GM11168 (cell line): ENCODE results near the gene MSL1.
"Not testable (repeated sequence)": the region's sequence is repeated elsewhere in the genome, so short reads cannot be mapped to it uniquely, and the experiment has no call there.

Source experiments
- in situ Hi-C: fragments of 300-500 bp; cut with MboI; formaldehyde crosslinking; loops from one replicate; pipeline ENCODE4 v1.12.0; 2022; ENCODE audit warnings: low sequenced_read_pairs; ENCODE audit not compliant: unreplicated experiment

Gene MSL1

DNA sequence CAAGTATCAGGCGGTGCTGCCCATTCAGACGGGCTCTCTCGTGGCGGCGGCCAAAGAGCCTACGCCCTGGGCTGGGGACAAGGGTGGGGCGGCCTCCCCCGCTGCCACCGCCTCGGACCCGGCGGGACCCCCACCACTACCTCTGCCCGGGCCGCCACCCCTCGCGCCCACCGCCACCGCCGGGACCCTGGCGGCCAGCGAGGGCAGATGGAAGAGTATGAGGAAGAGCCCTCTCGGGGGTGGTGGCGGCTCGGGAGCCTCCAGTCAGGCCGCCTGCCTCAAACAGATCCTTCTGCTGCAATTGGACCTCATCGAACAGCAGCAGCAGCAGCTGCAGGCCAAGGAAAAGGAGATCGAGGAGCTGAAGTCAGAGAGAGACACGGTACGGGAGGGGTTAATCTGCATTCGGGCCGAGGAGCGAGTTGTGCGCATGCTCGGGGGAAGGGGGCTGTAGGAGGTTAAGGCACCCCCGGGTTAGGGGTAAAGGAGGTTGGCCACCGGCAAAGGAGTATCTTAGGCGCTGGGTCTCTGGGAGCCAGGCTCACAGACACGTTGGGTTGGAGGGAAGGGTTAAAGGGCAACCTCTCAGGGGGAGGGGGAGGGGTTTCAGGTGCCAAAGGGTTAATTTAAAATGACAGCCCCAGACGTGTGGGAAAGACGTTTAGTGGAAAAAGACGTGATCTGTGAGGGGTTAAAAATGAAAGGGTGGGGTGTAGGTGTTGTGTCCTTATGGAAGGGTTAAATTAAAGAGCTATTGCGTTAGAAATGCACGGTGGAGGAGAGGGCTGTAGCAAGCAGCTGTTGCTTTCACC is 1.4 kb downstream of the MSL1 start:
- in situ Hi-C loops: no loop called here

DNA sequence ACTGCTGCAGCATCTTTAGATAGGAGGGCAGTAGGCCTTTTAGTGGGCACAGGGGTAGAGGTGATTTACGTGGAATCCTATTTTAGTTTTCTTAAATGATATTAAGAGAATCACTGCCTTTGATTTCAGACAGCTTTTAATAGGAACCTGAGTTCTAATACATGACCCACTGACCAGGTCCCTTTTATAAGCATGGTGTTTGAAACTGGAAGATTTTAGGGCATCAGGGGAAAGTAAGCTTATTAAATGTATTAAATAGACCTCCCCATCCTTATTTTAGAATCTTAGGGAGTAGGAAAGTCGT is 2.0 kb downstream of the MSL1 start:
- in situ Hi-C loops: no loop called here

DNA sequence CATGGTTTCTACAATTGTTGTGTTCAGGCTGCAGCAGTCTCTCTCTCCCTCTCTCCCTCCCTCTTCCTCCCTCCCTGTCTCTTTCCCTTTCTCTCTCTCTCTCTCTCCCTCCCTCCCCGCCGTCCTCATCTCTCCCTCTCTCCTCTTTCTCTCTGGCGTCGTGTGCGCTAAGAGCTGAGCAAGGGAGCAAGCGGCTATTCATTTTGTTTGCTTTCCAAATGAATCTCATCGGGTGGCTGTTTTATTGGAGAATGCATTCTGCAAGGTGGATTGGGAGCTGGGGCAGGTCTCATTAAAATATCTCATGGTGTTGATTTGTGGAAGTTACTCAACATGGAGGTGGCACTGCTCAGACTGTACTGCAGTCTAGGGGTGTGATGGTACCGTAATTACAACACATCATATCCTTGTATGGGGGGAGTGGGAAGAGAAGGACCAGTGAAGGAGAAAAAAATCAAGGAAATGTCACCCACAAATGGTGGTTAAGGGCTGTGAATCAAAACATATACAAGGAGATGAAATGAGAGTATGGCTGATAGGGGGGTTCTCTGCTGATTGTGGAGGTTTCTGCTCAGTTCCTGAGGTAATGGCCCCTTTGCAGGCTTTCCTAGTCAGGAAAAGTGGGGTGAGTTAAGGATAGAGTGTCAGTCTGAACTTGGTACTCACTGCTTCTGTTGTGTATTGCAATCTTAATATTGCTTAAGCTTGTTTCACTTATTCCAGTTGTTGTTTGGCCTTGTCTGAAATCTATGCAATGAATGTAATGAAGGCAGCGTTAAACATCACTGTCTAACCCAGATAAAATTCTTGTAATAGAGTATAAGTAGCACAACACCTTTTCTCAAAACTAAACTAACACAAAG is 2.7 kb downstream of the MSL1 start:
- in situ Hi-C loops: no loop called here

DNA sequence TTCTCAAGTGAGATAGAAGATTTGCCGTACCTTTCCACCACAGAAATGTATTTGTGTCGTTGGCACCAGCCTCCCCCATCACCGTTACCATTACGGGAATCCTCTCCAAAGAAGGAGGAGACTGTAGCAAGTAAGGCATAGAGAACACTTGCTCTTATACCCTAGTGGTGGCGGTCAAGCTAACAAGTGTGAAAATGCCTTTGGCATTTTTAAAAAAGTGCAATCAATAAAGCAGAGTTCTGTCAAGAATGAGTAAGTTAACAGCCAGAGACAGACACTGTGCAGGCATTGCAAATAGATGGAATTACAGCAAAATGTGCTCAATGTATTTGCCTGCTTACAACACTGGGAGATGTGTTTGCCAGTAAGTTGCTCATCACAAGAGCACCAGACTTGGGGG is 7.7 kb downstream of the MSL1 start:
- in situ Hi-C loops: no loop called here

DNA sequence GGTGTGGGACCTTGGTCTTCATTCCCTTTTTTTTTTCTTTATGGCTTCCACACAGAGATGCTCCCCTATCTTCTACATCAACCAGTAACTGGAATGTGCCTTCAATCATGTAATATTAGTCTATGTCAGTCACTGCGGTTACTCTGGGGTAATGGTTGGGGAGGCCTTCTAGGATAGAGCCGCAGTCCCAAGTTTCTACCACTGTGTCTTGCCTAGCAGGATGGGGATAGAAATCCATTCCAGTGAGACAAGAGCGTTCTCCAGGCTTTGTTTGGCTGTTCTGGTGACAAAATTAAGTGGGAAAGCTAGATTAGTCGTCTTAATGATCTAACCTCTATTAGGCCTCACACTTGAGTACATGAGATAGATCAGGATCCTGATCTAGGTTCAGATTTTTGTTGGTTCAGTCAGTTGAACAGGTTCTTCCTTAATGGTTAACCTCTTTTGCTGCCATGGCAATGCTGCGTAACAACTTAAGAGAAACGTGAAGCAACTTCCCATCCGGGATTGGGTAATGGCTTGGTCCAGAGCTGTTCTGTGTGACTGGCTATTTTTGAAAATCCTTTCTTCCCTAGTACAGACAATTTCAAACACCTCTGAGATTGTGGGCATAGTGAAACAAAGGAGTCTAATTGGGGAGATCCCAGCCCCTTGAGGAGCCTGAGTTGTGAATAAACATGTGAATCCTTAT is 8.7 kb downstream of the MSL1 start:
- in situ Hi-C loops: no loop called here

DNA sequence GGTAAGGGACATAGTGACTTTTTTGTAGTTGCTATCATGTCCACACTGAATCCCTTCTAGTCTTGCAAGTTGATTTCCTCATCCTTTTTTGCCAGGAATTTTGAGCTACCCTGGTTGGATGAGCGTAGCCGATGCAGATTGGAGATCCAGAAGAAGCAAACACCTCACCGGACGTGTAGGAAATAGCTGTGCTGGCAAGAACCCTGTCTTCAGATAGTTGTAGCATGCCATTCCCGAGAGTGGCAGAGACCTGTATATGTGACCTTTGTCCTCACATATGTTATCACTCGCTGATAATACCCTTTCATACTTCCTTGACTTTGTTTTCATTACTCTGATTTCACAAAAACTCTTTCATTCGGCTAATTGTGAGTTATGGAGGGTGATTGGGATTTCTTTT is 12.4 kb downstream of the MSL1 start:
- in situ Hi-C loops: no loop called here

DNA sequence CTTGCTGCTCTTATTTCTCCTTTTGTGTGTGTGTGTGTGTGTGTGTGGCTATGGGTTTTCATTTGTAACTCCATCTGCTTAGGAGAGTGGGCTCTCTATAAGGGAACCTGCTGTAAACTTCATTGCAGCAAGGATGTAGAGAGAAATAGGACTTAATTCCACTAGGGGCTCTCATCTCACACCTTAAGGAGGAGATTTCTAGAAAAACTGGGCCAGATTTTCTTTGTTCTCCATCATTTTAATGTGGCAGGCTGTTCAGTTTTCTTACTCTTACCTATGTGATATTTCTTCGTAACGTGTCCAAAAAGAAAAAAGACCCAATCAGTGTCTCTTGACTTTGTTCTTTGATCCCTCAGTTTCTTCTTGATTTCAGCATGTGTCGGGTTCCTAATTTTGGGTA is 14.0 kb downstream of the MSL1 start:
- in situ Hi-C loops: no loop called here

DNA sequence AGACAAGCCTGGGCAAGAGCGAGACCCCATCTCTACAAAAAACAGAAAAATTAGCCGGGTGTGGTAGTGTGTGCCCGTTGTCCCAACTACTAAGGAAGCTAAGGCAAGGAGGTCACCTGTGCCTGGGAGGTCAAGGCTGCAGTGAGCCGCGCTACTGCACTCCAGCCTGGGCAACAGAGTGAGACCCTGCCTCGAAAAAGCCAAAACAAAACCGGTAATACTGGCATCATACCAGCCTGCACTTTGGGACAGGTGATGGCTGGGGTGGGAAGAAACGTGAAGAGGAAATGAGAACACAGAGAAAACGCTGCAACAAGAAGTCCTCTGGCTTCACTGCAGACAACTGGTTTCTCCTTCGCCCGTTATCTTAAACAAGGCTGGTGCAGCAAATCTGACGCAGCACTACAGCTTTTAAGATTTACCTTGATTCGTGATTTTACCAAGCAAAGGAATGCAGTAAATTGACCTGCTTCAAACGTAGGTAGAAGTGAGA is 17.8 kb downstream of the MSL1 start:
- in situ Hi-C loops: no loop called here

DNA sequence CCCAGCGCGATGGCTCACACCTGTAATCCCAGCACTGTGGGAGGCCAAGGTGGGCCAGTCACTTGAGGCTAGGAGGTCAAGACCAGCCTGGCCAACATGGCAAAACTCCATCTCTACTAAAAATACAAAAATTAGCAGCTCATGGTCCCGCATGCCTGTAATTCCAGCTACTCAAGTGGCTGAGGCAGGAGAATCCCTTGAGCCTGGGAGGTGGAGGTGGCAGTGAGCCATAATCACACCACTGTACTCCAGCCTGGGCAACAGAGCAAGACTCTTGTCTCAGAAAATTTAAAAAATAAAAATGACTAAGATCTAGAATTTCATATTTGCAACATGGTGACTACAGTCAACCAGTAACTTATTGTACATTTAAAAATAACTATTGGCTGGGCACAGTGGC is 21.4 kb downstream of the MSL1 start:
- in situ Hi-C loops: not testable (repeated sequence)

DNA sequence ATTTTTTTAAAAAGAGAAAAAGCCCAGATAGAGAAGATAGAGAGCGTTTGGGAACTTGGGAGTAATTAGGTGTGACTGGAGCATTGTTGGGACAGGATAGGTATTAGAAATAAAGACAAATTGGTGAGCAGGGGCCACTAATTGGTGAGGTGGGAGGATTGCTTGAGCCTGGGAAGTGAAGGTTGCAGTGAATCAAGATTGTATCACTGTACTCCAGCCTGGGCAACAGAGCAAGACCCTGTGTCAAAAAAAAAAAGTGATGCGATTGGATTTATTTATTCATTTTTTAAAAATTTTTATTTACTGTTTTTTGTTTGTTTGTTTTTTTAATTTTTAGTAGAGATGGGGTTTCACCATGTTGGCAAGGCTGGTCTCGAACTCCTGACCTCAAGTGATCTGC is 23.7 kb downstream of the MSL1 start:
- in situ Hi-C loops: no loop called here

DNA sequence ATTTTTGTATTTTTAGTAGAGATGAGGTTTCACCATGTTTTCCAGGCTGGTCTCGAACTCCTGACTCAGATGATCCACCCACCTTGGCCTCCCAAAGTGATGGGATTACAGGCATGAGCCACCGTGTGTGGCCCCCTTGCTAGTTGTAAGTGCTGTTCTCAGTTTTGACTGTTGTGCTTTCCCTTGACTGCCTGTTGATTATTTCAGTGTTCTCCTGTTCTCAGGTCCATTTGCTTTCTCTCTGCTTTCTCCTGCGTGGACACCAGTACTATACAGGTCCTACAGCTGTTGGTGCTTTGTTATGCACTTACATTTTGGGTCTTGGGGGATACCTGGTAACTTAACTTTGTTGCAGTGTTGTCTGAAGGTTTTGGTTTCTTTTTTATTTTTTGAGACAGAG is 26.8 kb downstream of the MSL1 start:
- in situ Hi-C loops: no loop called here

DNA sequence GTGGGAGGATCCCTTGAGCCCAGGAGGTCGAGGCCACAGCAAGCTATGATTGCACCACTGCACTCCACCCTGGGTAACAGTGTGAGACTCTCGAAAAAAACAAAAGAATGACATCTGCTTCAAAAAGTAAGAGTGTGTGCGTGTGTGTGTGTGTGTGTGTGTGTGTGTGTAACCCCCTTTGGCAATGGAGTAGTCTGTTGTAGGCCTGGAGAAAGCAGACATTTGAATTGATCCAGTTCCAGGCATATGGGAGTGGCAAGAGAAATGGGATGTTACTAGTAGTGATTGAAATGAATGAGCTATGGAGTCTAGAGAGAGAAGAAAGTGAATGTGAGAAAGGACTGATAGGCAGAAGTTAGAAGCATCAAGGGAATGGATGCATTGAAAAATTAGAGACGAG is 28.5 kb downstream of the MSL1 start:
- in situ Hi-C loops: no loop called here

DNA sequence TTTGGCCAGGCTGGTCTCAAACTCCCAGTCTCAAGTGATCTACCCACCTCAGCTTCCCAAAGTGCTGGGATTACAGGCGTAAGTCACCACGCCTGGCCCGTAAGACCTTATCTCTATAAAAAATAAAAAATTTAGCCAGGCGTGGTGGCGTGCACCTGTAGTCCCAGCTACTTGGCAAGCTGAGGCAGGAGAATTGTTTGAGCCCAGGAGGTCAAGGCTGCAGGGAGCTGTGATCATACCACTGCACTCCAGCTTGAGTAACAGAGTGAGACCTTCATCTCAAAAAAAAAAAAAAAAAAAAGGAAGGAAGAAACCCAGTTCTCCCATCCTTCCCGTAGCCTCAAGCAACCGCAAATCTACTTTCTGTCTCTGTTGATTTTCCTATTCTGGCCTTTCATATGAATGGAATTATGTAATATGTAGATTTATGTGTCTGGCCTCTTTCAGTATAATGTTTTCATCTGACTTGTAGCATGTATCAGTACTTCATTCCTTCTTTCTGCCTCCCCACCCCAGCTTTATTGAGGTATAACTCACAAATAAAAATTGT is 29.7 kb downstream of the MSL1 start:
- in situ Hi-C loops: no loop called here

DNA sequence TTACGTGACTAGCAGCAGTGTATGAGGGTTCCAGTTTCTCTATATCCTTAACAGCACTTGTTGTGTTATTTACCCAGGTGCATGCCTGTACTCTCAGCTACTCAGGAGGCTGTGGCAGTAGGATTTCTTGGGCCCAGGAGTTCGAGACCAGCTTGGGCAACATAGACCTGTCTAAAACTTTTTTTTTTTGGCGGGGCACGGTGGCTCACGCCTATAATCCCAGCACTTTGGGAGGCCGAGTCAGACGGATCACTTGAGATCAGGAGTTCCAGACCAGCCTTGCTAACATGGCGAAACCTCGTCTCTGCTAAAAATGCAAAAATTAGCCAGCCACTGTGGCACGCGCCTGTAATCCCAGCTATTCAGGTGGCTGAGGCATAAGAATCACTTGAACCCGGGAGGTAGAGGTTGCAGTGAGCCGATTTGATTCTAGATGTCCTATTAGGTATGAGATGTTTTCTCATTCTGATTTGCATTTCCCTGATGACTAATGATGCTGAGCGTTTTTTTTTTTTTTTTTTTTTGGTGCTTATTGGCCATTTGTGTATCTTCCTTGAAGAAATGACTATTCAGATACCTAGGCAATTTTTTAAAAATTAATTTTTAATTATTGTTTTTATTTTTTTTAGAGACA is 31.9 kb downstream of the MSL1 start:
- in situ Hi-C loops: no loop called here

DNA sequence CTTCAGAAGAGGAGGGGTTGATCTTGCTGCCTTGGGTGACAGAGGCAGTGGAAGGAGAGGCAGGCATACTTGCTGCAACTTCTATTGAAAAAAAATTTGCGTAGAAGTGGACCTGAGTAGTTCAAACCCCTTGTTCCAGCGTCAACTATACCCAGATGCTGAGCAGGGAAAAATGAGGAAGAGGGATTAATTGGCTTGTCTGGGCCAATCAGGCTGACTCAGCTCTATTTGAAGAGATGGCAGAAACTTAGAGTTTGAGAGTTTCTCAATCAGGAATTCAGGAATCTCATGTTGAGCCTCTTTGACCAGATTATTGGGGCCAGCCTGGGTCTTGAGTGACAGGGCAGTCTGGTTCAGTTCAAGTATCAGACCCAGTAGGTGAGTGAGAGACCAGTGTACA is 36.2 kb downstream of the MSL1 start:
- in situ Hi-C loops: no loop called here

DNA sequence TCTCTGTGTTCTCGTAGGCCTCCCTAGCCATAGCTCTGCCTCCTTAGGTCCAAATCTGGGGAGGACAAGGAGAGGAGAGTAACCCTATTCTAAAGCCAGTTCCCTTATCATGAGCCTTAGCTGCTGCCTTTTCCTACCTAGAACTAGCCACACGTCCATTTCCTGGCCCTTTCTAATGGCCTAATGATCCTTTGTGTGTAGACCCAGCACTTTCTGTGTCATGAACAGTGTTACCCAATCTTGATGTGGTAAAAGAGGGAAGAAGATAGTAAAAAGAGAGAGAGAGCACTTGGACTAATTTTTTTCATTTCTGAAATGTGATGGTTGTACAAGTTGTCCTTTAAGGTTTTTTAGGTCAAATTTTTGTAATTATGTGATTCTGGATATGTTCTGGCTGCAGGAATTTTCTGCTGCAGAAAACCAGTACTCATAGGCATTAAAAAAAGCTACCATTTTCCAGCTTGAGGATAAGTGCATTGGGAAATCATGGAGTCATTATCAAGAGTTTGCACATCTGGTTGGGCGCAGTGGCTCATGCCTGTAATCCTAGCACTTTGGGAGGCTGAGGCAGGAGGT is 36.8 kb downstream of the MSL1 start:
- in situ Hi-C loops: no loop called here

DNA sequence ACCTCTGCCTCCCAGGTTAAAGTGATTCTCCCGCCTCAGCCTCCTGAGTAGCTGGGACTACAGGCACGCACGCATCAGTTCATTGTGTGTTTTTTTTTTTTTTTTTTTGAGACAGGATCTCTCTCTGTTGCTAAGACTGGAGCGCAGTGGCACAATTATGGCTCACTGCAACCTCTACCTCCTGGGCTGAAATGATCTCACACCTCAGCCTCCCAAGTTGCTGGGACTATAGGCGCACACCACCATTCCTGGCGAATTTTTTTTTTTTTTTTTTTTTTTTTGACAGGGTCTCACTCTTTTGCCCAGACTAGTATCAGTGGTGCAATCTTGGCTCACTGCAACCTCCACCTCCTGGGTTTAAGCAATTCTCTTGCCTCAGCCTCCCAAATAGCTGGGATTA is 37.7 kb downstream of the MSL1 start:
- in situ Hi-C loops: no loop called here

DNA sequence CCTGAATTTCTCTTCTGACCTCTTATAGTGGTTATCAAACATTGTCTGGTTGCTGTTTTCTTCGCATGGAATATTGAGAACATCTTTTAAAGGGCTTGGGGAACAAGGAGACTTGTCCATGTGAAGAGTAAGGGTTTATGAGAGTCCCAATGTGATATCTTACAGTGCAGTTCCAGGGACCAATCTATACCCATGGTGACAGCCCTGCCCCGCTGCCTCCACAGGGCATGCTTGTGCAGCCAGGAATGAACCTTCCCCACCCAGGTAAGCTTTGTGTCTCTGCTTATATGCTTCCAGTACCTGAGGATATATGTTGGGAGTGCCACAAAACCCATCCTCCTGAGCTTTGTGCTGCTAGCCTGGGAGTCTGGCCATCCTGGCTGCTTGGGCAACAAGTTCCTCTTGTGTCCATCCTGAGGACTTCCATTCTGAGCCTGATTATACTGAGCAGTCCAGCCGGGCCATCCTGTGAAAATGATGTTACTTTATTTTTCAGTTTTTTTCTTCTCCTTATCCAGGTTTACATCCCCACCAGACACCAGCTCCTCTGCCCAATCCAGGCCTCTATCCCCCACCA is 46.0 kb downstream of the MSL1 start:
- in situ Hi-C loops: no loop called here

DNA sequence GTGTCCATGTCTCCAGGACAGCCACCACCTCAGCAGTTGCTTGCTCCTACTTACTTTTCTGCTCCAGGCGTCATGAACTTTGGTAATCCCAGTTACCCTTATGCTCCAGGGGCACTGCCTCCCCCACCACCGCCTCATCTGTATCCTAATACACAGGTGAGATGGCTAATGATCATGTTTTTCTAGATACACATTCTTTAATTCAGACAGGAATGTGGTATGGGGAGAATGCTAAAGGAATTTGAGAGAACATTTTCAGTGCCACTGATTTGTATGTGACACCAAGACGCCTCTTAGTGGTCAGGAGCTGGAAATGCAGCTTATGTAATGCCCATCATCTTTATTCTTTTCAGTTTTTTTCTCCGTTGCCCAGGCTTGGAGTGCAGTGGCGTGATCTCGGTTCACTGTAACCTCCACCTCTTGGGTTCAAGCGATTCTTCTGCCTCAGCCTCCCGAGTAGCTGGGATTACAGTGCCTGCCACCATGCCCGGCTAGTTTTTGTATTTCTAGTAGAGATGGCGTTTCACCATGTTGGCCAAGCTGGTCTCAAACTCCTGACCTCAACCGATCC is 46.6 kb downstream of the MSL1 start:
- in situ Hi-C loops: no loop called here
